ENCODE results near the gene AFDN. TPM values are rescaled to one million over a fixed set of nuclear protein-coding genes. Genes with fewer than 3 reads are reported as not detected.

Gene AFDN
- total RNA-seq, 1 experiment from 2014 or later: 16.8 TPM

DNA sequence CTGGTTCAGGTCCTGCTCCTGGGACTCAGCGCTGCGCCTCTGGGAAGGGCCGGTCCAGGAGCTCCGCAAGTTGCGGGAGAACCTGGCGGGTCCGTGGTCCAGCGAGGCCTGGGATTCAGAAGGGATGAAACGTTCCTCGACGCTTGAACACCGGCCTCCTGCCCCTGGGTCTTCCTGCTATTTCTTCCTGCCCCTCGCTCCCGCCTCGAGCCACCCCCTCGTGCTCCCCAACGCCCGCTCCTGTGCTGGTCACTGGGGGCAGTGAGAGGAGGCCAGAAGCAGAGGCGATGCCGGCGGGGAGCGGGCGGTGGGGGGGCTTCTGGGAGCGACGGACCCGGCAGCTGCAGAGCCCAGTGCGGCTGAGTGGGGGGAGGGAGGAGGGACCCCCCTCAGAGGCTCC, 150.0 kb downstream of the AFDN start:
- no peak for DNase-seq (ENCODE audit: low read depth)
- in situ Hi-C loops (cut with HindIII; ENCODE audit: low pct_unique_long_range_greater_than_20kb, low sequenced_read_pairs): no loop called here

GRCh38 chr6:167977717-167978467, 151.2 kb downstream of the AFDN start:
- DNase-seq (ENCODE audit: low read depth): no peak
- in situ Hi-C loops (cut with HindIII; ENCODE audit: low pct_unique_long_range_greater_than_20kb, low sequenced_read_pairs): no loop called here

GRCh38 chr6:167978607-167979006, 151.9 kb downstream of the AFDN start:
- DNase-seq (ENCODE audit: low read depth): no peak
- in situ Hi-C loops (cut with HindIII; ENCODE audit: low pct_unique_long_range_greater_than_20kb, low sequenced_read_pairs): no loop called here

DNA sequence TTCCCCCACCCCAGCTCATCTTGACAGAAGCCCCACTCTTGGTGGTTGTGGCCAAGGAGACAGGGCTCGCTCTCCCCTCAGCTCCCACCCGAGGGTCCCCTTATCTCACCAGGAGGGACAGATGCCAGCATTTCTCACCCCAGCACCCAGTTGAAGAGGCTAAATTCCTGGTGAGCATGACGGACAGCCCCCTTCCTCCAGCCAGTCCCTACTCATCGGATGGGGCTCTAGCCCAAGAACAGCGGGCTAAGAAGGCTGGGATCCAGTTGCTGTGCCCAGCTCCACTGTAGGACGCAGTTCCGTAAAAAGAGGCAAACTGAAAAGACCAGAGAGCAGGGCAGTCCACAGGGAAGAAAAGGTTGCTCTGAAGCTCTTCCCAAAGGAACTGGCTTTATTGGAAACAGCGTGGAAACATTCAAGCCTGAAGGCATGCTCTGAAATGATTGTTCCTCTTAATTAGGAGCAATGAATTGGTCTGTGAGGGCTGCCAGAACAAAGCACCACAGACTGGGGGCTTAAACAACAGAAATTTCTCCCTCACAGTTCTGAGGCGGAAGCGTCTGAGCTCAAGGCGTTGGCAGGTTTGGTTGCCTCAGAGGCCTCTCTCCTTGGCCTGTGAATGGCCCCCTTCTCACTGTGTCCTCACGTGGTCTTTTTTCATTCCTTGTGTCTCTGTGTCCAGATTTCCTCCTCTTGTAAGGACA, 152.9 kb downstream of the AFDN start:
- in situ Hi-C loops (cut with HindIII; ENCODE audit: low pct_unique_long_range_greater_than_20kb, low sequenced_read_pairs): no loop called here
- no peak for DNase-seq (ENCODE audit: low read depth)

DNA sequence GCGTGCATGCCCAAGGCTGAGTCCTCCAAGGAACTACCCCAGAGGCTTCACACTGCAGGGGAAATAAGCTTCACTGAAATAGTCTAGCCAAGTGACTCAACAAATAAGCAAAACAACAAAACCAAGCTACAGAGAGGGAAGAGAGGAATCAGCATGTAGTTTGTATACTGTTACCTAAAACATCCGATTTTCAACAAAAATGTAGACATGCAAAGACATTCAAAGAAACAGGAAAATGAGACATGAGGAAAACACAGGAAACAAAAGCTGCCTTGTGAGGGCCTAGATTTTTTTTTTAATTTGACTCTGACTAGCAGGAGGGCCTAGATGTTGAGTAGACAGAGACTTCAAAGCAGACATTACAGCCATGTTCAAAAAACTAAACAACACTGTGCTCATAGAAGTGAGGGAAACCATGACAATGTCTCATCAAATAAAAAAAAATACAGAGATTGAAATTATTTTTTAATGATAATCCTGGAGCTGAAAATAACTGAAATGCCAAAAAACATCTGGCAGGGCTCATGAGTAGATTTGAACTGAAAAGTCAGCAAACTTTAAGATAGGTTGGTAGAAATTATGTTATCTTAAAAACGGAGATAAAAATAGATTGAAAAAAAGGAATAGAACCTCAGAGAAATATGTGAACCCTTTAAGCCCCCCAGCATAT, 154.3 kb downstream of the AFDN start:
- no peak for DNase-seq (ENCODE audit: low read depth)
- in situ Hi-C loops (cut with HindIII; ENCODE audit: low pct_unique_long_range_greater_than_20kb, low sequenced_read_pairs): no loop called here

DNA sequence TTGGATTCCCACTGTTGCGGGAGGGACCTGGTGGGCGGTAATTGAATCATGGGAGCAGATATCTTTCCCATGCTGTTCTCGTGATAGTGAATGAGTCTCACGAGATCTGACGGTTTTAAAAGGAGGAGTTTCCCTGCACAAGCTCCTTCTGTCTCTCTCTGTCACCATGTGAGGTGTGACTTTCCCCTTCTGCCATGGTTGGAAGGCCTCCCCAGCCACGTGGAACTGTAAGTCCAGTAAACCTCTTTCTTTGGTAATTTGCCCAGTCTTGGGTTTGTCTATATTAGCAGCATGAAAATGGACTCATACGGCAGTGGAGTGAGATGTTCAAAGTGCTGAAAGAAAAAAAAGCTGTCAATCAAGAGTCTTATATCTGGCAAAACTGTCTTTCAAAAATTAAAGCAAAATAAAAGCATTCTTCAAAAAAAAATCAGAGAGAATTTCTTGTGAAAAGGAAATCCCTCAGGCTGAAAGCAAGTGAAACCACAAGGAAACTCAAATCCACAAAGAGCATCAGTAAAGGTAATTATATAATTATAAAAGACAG, 155.3 kb downstream of the AFDN start:
- in situ Hi-C loops (cut with HindIII; ENCODE audit: low pct_unique_long_range_greater_than_20kb, low sequenced_read_pairs): no loop called here
- no peak for DNase-seq (ENCODE audit: low read depth)

DNA sequence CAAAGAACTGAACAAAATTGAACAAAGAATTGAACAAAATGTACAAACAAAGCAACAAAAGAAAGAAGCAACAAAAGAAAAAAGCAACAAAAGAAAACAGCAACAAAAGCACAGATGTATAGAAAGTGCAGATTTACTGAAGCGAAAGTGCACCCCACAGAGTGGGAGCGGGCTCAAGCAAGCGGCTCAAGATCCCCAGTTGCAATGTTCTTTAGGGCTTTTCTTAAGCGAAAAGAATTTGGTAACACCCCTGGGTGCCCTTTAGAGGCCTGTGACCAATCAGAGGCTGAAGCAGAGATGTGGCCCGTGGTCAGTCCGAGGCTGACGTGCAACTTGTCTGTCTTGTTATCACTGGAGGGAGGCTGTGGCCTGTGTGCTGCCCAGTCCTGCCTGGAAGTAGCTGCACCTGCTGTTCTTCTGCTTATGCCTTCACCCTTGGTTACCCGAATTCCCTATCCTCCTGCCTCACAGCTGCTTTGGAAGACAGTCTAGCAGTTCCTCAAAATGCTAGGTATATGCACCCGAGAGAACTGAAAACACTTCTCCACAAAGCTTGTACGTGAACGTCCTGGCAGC, 157.5 kb downstream of the AFDN start:
- no peak for DNase-seq (ENCODE audit: low read depth)
- in situ Hi-C loops (cut with HindIII; ENCODE audit: low pct_unique_long_range_greater_than_20kb, low sequenced_read_pairs): no loop called here

DNA sequence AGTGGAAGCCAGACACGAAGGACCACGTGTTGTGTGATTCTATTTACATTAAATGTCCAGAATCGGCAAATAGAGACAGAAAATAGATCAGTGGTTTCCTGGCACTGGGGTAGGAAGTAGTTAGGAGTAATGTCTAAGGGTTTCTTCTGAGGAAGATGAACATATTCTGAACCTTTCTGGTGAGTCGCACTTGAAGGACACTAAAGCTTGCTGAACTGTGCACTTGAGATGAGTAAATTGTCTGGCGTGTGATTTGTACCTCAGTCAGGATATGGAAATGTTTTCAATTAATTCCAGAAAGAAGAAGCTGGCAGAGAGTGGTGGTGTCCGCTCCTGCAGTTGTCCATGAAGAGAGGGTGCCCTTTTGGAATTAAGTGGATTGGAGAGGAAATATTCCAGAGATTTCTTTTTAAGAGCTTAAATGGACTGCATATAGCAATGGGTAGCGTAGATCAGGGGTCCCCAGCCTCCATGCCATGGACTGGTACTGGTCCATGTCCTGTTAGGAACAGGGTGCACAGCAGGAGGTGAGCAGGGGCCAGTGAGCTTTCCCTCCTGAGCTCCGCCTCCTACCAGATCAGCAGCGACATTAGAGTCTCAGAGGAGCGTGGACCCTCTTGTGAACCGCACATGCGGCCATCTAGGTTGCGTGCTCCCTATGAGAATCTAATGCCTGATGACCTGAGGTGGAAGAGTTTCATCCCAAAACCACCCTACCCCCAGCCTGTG, 158.3 kb downstream of the AFDN start:
- no peak for DNase-seq (ENCODE audit: low read depth)
- in situ Hi-C loops (cut with HindIII; ENCODE audit: low pct_unique_long_range_greater_than_20kb, low sequenced_read_pairs): no loop called here

DNA sequence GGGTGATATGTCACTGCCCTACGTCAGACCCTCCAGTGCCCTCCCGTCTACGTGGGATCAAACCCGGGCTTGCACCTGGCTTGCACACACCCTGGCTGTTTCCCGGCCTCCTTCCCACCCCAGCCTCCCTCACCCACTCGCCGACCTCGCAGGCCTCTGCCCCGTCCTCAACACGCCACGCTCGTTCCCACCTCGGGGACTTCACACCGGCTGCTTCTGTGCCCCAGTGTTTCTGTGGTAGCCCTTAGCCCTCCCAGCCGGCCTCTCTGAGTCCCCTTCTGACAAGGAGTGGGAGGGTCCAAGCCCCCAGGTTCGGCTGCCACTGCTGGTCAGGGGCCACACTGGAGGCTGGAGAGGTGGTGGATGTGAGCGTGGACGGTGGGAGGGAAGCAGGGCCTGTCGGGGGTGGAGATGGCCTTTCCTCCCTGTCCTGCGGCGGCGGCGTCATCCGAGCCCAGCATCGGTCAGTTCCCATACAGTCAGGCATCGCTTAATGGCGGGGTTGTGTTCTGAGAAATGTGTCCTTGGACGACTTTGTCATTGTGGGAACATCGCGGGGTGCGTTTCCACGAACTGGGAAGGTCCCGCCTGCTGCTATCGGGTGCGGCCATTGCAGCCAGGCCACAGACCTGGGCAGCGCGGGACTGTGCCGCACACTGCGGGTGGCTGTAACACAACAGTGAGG, 159.3 kb downstream of the AFDN start:
- in situ Hi-C loops (cut with HindIII; ENCODE audit: low pct_unique_long_range_greater_than_20kb, low sequenced_read_pairs): no loop called here
- no peak for DNase-seq (ENCODE audit: low read depth)

GRCh38 chr6:167987396-167988153, 160.9 kb downstream of the AFDN start:
- in situ Hi-C loops (cut with HindIII; ENCODE audit: low pct_unique_long_range_greater_than_20kb, low sequenced_read_pairs): no loop called here
- DNase-seq (ENCODE audit: low read depth): no peak

DNA sequence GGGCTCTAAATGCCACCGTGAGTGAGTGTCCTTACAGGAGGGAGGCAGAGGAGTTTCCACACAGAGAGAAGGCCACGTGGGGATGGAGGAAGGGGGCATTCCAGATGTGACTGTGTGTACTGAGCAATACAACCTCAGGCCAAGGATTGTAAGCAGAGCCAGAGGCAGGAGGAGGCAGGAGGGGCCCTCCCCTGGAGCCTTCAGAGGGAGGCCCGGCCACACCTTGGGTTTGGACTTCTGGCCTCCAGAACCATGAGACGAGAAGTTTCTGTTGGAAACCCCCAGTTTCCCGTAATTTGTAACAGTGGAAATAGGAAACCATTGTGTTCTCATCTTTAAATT, 161.4 kb downstream of the AFDN start:
- no peak for DNase-seq (ENCODE audit: low read depth)
- in situ Hi-C loops (cut with HindIII; ENCODE audit: low pct_unique_long_range_greater_than_20kb, low sequenced_read_pairs): no loop called here

GRCh38 chr6:167988945-167989841, 162.5 kb downstream of the AFDN start:
- DNase-seq (ENCODE audit: low read depth): no peak
- in situ Hi-C loops (cut with HindIII; ENCODE audit: low pct_unique_long_range_greater_than_20kb, low sequenced_read_pairs): no loop called here

- in situ Hi-C loops (cut with HindIII; ENCODE audit: low pct_unique_long_range_greater_than_20kb, low sequenced_read_pairs): no loop called here
- no peak for DNase-seq (ENCODE audit: low read depth)
These were observed 163.6 kb downstream of the AFDN start for GRCh38 chr6:167990016-167990945.

- DNase-seq (ENCODE audit: low read depth): no peak
- in situ Hi-C loops (cut with HindIII; ENCODE audit: low pct_unique_long_range_greater_than_20kb, low sequenced_read_pairs): no loop called here
These were observed 166.5 kb downstream of the AFDN start for GRCh38 chr6:167993169-167993568.

GRCh38 chr6:167993831-167994230, 167.1 kb downstream of the AFDN start:
- DNase-seq (ENCODE audit: low read depth): no peak
- in situ Hi-C loops (cut with HindIII; ENCODE audit: low pct_unique_long_range_greater_than_20kb, low sequenced_read_pairs): no loop called here

All from Caki2 (cell line).